ENCODE data around the gene UACA.
"Not testable (repeated sequence)": the region's sequence is repeated elsewhere in the genome, so short reads cannot be mapped to it uniquely, and the experiment has no call there.

Gene UACA

GRCh38 chr15:70617076-70617910 is 146.1 kb downstream of the UACA start:
- no peak for DNase-seq

- not testable (repeated sequence) for DNase-seq
Measured at GRCh38 chr15:70616311-70616756, 147.0 kb downstream of the UACA start.

GRCh38 chr15:70615435-70616310 is 147.7 kb downstream of the UACA start:
- DNase-seq = no peak

GRCh38 chr15:70614221-70614620 is 149.1 kb downstream of the UACA start:
- no peak for DNase-seq

- no peak for DNase-seq
Measured at GRCh38 chr15:70613271-70613670, 150.1 kb downstream of the UACA start.

GRCh38 chr15:70611286-70611685 is 152.1 kb downstream of the UACA start:
- no peak for DNase-seq

- no peak for DNase-seq
Measured at GRCh38 chr15:70610541-70610940, 152.8 kb downstream of the UACA start.

GRCh38 chr15:70609889-70610288 is 153.5 kb downstream of the UACA start:
- no peak for DNase-seq

GRCh38 chr15:70608144-70608543 is 155.2 kb downstream of the UACA start:
- DNase-seq = no peak

- DNase-seq = no peak
Measured at GRCh38 chr15:70605606-70606410, 157.6 kb downstream of the UACA start.

- DNase-seq = no peak
Measured at GRCh38 chr15:70604666-70605315, 158.6 kb downstream of the UACA start.

All from T-helper 2 cell (primary cell).